Measurements from ENCODE around the gene LILRB4.
"Not testable (repeated sequence)": the region's sequence is repeated elsewhere in the genome, so short reads cannot be mapped to it uniquely, and the experiment has no call there.

The LILRB4 gene

DNA sequence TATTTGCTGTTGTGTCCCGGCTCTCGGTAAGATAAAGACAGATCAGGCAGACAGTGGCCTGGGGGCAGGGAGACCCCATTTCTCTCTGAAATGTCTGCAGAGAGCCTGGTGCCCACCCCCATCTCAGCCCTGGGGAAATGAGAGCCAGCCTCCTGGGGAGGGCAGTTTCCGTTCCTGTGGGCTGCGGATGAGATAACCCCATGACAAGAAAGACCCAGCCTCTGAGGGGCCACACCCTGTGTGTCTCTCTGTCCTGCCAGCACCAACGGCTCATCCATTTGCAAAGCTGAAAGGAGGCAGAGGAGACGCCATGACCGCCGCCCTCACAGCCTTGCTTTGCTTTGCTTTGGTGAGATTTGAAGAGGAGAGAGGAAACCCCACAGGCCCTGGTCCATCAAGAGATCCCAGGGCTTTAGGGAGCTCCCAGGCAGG, 33.3 kb downstream of the LILRB4 start:
- DNase-seq (ENCODE audit: low read depth), result no peak

GRCh38 chr19:54696766-54697165, 34.0 kb downstream of the LILRB4 start:
- DNase-seq (ENCODE audit: low read depth), result no peak

GRCh38 chr19:54697716-54698115, 34.9 kb downstream of the LILRB4 start:
- DNase-seq (ENCODE audit: low read depth), result not testable (repeated sequence)

GRCh38 chr19:54704928-54705327, 42.1 kb downstream of the LILRB4 start:
- DNase-seq (ENCODE audit: low read depth), result no peak

DNA sequence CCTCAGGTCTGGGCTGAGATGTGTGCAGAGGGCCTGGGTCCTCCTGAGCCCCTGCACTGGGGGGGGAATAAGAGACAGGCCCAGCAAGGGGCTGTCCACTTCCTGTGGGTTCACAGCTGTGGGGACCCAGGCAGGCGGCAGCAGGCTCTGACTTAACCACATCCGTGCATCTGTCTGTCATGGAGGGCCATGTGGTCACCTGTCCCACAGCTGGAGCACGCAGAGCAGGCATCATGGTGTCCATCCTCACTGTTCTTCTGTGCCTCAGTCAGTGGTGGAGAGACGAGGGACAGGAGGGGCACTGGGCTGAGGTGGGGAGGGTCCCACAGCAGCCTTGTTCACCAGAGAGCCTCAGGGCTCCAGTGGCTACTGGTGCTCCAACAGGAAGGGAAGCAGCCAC, 45.2 kb downstream of the LILRB4 start:
- DNase-seq (ENCODE audit: low read depth), result no peak

DNA sequence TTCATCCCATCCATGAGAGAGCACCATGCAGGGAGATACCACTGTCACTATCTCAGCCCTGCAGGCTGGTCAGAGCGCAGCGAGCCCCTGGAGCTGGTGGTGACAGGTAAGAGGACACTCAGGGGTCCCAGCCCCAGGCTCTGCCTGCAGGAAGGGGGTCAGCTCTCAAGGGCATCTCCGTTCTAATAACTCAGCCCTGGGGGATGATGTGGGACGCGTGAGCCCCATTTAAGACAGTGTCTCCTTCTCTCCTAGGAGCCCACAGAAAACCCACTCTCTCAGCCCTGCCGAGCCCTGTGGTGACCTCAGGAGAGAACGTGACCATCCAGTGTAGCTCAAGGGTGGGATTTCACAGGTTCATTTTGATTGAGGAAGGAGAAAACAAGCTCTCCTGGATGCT, 46.0 kb downstream of the LILRB4 start:
- no peak for DNase-seq (ENCODE audit: low read depth)

DNA sequence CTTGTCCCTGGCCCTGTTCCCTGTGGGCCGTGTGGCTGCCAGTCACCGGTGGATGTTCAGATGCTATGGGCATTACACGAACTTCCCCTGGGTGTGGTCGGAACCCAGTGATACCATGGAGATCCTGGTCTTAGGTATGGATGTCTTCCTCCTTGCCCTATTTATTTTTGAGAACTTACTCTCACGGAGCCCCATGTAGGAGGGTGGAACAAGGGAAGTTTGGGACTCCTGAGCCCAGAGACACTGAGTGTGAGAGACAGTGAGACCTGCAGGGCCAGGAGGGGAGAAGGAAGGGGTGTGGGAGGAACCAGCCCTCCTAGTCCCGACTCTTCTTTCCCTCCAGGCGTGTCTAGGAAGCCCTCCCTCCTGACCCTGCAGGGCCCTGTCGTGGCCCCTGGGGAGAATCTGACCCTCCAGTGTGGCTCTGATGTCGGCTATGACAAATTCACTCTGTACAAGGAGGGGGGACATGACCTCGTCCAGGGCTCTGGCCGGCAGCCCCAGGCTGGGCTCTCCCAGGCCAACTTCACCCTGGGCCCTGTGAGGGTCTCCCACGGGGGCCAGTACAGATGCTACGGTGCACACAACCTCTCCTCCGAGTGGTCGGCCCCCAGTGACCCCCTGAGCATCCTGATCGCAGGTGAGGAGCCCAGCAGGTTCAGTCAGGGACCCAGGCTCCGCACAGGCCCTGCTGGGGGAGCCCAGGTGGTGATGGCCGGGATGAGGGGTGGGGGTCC, 46.6 kb downstream of the LILRB4 start:
- no peak for DNase-seq (ENCODE audit: low read depth)

GRCh38 chr19:54709956-54710355, 47.2 kb downstream of the LILRB4 start:
- DNase-seq (ENCODE audit: low read depth), result not testable (repeated sequence)

Data from GM04504 (cell line).